HCT116 (cell line): Measurements from ENCODE around the gene KIAA2012. TPM values are rescaled to one million over a fixed set of nuclear protein-coding genes. Genes with fewer than 3 reads are reported as not detected.
A peak's percentile ranks its signal among the peaks of the same experiment; 100 is the strongest.

Source experiments
- ATAC-seq: fragments of 200-7000 bp; cut with Tn5 transposase; 2 replicates; pipeline ENCODE4 v1.9.1; 2020; ENCODE audit warnings: mild to moderate bottlenecking, moderate library complexity
- BruUV-seq: library from RNA; stranded (reverse); fragments of 400-500 nt; replicated peaks from 2 replicates; lab custom pipeline; 2021; lab: Mats Ljungman, UMichigan
- CTCF ChIA-PET: fragments of 300-600 bp; sonication (Branson Sonifier 250); formaldehyde crosslinking; loops from one replicate; lab custom pipeline; 2021; ENCODE audit warnings: antibody characterized with exemption; lab: Charles Lee
- POLR2A ChIA-PET: fragments of 300-600, 350-600 bp; sonication (Branson Sonifier 250); formaldehyde crosslinking; loops from one replicate; lab custom pipeline; 2021; ENCODE audit warnings: antibody characterized with exemption; lab: Charles Lee
- RAD21 ChIA-PET, 2 experiments: fragments of 300-600 bp; sonication (Branson Sonifier 250); formaldehyde crosslinking; loops; one replicate each; lab custom pipeline; 2023; ENCODE audit warnings: low total read pairs in 2 of 2; ENCODE audit not compliant: uncharacterized antibody in 2 of 2, unreplicated experiment in 2 of 2, low non-redundant PET in 1 of 2; lab: Charles Lee
- DNase-seq: peaks from one replicate; pipeline ENCODE4 v3.0.0-alpha.2; 2010; ENCODE audit warnings: low read depth, low spot score
- H2AFZ ChIP-seq: fragments of 200-600 bp; shearing (Covaris generic), sonication (generic); 2 replicates; pipeline ENCODE4 v1.6.1; 2017; ENCODE audit warnings: low read depth, mixed run types, mixed read lengths, antibody characterized with exemption, low read length; ENCODE audit not compliant: poor library complexity, severe bottlenecking
- H3K27ac ChIP-seq: 2 replicates; pipeline ENCODE4 v1.5.1; 2012; ENCODE audit warnings: low read depth, low read length
- H3K27me3 ChIP-seq: fragments of 200-600 bp; sonication (generic); 2 replicates; pipeline ENCODE4 v1.6.1; 2016; ENCODE audit warnings: mixed run types, low read length, mixed read lengths; ENCODE audit not compliant: insufficient read depth
- H3K36me3 ChIP-seq, 2 experiments: fragments of 200-500 bp in 1 of 2; fragments of 200-600 bp in 1 of 2; sonication (Bioruptor generic) in 1 of 2; sonication (generic) in 1 of 2; 2 replicates each; pipeline versions ENCODE4 v1.5.1 to v1.6.1; 2014 to 2016; ENCODE audit warnings: low read length in 2 of 2, inconsistent platforms in 1 of 2, mixed read lengths in 1 of 2, mixed run types in 1 of 2; ENCODE audit not compliant: insufficient read depth in 2 of 2, control insufficient read depth in 1 of 2
- H3K4me1 ChIP-seq, 2 experiments: fragments of 200-600 bp in 1 of 2; sonication (generic) in 1 of 2; 2 replicates each; pipeline versions ENCODE4 v1.5.1 to v1.6.1; 2012 to 2017; ENCODE audit warnings: low read length in 2 of 2, inconsistent platforms in 1 of 2, mild to moderate bottlenecking in 1 of 2, mixed read lengths in 1 of 2, mixed run types in 1 of 2, moderate library complexity in 1 of 2; ENCODE audit not compliant: insufficient read depth in 2 of 2, control insufficient read depth in 1 of 2
- H3K4me2 ChIP-seq: fragments of 200-600 bp; sonication (generic); 2 replicates; pipeline ENCODE4 v1.6.1; 2017; ENCODE audit warnings: mixed run types, low read length, mixed read lengths
- H3K4me3 ChIP-seq, 2 experiments: fragments of 200-600 bp in 1 of 2; sonication (generic) in 1 of 2; replicated peaks in 1 of 2; 2 replicates each; pipeline ENCODE4 v1.5.1; 2011 to 2016; ENCODE audit warnings: low read length in 2 of 2, control low read depth in 1 of 2, low read depth in 1 of 2, mild to moderate bottlenecking in 1 of 2, mixed read lengths in 1 of 2, mixed run types in 1 of 2
- H3K79me2 ChIP-seq: fragments of 200-600 bp; sonication (generic); 2 replicates; pipeline ENCODE4 v1.6.1; 2017; ENCODE audit warnings: mild to moderate bottlenecking, mixed run types, low read length, moderate library complexity, mixed read lengths; ENCODE audit not compliant: insufficient read depth
- H3K9ac ChIP-seq: fragments of 200-600 bp; sonication (generic); 2 replicates; pipeline ENCODE4 v1.6.1; 2016; ENCODE audit warnings: low read length, mixed read lengths
- H3K9me2 ChIP-seq: fragments of 200-600 bp; sonication (generic), shearing (Covaris generic); 2 replicates; pipeline ENCODE4 v1.6.1; 2017; ENCODE audit warnings: mixed run types, mild to moderate bottlenecking, moderate library complexity; ENCODE audit not compliant: insufficient read depth
- H3K9me3 ChIP-seq, 2 experiments: fragments of 200-500 bp in 1 of 2; fragments of 200-600 bp in 1 of 2; sonication (Bioruptor generic) in 1 of 2; sonication (generic) in 1 of 2; 2 replicates each; pipeline ENCODE4 v1.6.1; 2014 to 2017; ENCODE audit warnings: low read length in 2 of 2, mixed read lengths in 2 of 2, inconsistent platforms in 1 of 2, low read depth in 1 of 2, mild to moderate bottlenecking in 1 of 2, mixed run types in 1 of 2, moderate library complexity in 1 of 2; ENCODE audit not compliant: control insufficient read depth in 1 of 2, insufficient read depth in 1 of 2
- H4K20me1 ChIP-seq: fragments of 200-600 bp; sonication (generic), shearing (Covaris generic); 2 replicates; pipeline ENCODE4 v1.6.1; 2017; ENCODE audit warnings: mixed run types, mild to moderate bottlenecking, moderate library complexity; ENCODE audit not compliant: insufficient read depth
- CBX3 ChIP-seq: IDR thresholded peaks from 2 replicates; pipeline ENCODE4 v1.6.1; 2012; ENCODE audit warnings: low read depth
- CEBPB ChIP-seq: IDR thresholded peaks from 2 replicates; pipeline ENCODE4 v1.6.1; 2012; ENCODE audit warnings: low read depth
- EGR1 ChIP-seq: IDR thresholded peaks from 2 replicates; pipeline ENCODE4 v1.6.1; 2012; ENCODE audit warnings: low read depth
- EZH2 ChIP-seq: fragments of 200-600 bp; sonication (generic); IDR thresholded peaks from 2 replicates; pipeline ENCODE4 v1.6.1; 2017; ENCODE audit warnings: antibody characterized with exemption, mixed run types
- EZH2phosphoT487 ChIP-seq: fragments of 200-600 bp; IDR thresholded peaks from 2 replicates; pipeline ENCODE4 v1.6.1; 2018; ENCODE audit warnings: antibody characterized with exemption, borderline replicate concordance
- FOSL1 ChIP-seq: IDR thresholded peaks from 2 replicates; pipeline ENCODE4 v1.6.1; 2012; ENCODE audit warnings: low read depth
- JUND ChIP-seq: IDR thresholded peaks from 2 replicates; pipeline ENCODE4 v1.6.1; 2012
- MAX ChIP-seq: IDR thresholded peaks from 2 replicates; pipeline ENCODE4 v1.6.1; 2012
- POLR2AphosphoS5 ChIP-seq: IDR thresholded peaks from 2 replicates; pipeline ENCODE4 v1.6.1; 2011; ENCODE audit warnings: mild to moderate bottlenecking, low read depth, low read length, moderate library complexity
- RAD21 ChIP-seq: IDR thresholded peaks from 2 replicates; pipeline ENCODE4 v1.6.1; 2012; ENCODE audit warnings: low read depth, mild to moderate bottlenecking
- REST ChIP-seq: IDR thresholded peaks from 2 replicates; pipeline ENCODE4 v1.6.1; 2012; ENCODE audit warnings: low read depth
- SP1 ChIP-seq: IDR thresholded peaks from 2 replicates; pipeline ENCODE4 v1.6.1; 2012; ENCODE audit warnings: low read depth
- SRF ChIP-seq: IDR thresholded peaks from 2 replicates; pipeline ENCODE4 v1.6.1; 2012; ENCODE audit warnings: low read depth
- ZBTB33 ChIP-seq: IDR thresholded peaks from 2 replicates; pipeline ENCODE4 v1.6.1; 2011; ENCODE audit warnings: mild to moderate bottlenecking, low read length, moderate library complexity; ENCODE audit not compliant: insufficient replicate concordance; ENCODE audit errors: extremely low read depth
- ZFX ChIP-seq: fragments of 450-650 bp; IDR thresholded peaks from 2 replicates; pipeline ENCODE4 v1.6.1; 2017
- ZNF274 ChIP-seq: fragments of 200-500 bp; sonication (Bioruptor generic); IDR thresholded peaks from 2 replicates; pipeline ENCODE4 v1.6.1; 2014; ENCODE audit warnings: mild to moderate bottlenecking, low read depth, low read length, inconsistent platforms
- intact Hi-C: fragments of 100-400 bp; cut with micrococcal nuclease; formaldehyde crosslinking; loops from 2 replicates; pipeline ENCODE4 v1.10.0; 2022
- total RNA-seq: library from RNA; stranded (reverse); gene quantifications from one replicate; pipeline ENCODE4 v1.2.1, GENCODE V29; 2021; ENCODE audit not compliant: unreplicated experiment

The KIAA2012 gene
- total RNA-seq, 1 experiment from 2014 or later, result not detected

GRCh38 chr2:202042444-202042843, 30.6 kb upstream of the KIAA2012 start:
- BruUV-seq, result no TSS peak
- no peak for DNase-seq
- RAD21 ChIA-PET, result no interaction called here

GRCh38 chr2:202043475-202043874, 29.6 kb upstream of the KIAA2012 start:
- ATAC-seq, result no peak
- H4K20me1 ChIP-seq, result no peaks in the 10 kb centered on the region
- no peak overlapping the region for H3K27ac ChIP-seq
- no peak overlapping the region for H3K9ac ChIP-seq
- ChIA-PET RAD21 (no interaction called here), POLR2A (no interaction called here), CTCF (no interaction called here)
- H2AFZ ChIP-seq, result no peak overlapping the region
- H3K79me2 ChIP-seq, result no peaks in the 10 kb centered on the region
- intact Hi-C loops, result no loop called here
- no peaks in the 10 kb centered on the region for H3K36me3 ChIP-seq
- no peaks in the 10 kb centered on the region for H3K9me3 ChIP-seq
- H3K27me3 ChIP-seq, result no peaks in the 10 kb centered on the region
- H3K4me2 ChIP-seq, result no peak overlapping the region
- no peak for DNase-seq
- BruUV-seq, result no TSS peak
- no peaks in the 10 kb centered on the region for H3K9me2 ChIP-seq
- no peak overlapping the region for H3K4me3 ChIP-seq
- peaks cover 14 to 25% of the 10 kb centered on the region in 2 experiments for H3K4me1 ChIP-seq
- TF ChIP-seq CEBPB (no peak), EZH2 (no peak), CBX3 (no peak), EGR1 (no peak), SRF (no peak), EZH2phosphoT487 (no peak), FOSL1 (no peak), RAD21 (no peak), ZNF274 (no peak), POLR2AphosphoS5 (no peak), MAX (no peak), JUND (no peak), REST (no peak), SP1 (no peak), ZFX (no peak), ZBTB33 (no peak)

More at GRCh38 chr2:202042444-202042843, 30.6 kb upstream of the KIAA2012 start:
- Histone ChIP-seq H4K20me1 (no peaks in the 10 kb centered on the region), H3K4me3 (no peak overlapping the region), H3K4me1 (peaks cover 22 to 34% of the 10 kb centered on the region in 2 experiments), H3K36me3 (no peaks in the 10 kb centered on the region), H3K9ac (no peak overlapping the region), H3K9me3 (no peaks in the 10 kb centered on the region), H2AFZ (no peak overlapping the region), H3K27me3 (no peaks in the 10 kb centered on the region), H3K4me2 (peak overlapping the region; percentile 31), H3K9me2 (no peaks in the 10 kb centered on the region), H3K79me2 (no peaks in the 10 kb centered on the region), H3K27ac (no peak overlapping the region)
- ATAC-seq, result no peak
- ChIA-PET POLR2A (no interaction called here), CTCF (interaction anchor here (1.2 kb wide), 2 partner anchors 14 to 18 kb away, joined by 5 read pairs; no protein-coding TSS in a partner anchor)
- intact Hi-C loops, result no loop called here
- TF ChIP-seq ZFX (no peak), SP1 (peak; percentile 23; the same call in 1 of the 2 replicates), POLR2AphosphoS5 (no peak), FOSL1 (peak; percentile 43; the same call in 1 of the 2 replicates), EZH2 (no peak)
